NT2/D1 (cell line): ENCODE measurements around the gene UGT1A6.
"Not testable (repeated sequence)": the region's sequence is repeated elsewhere in the genome, so short reads cannot be mapped to it uniquely, and the experiment has no call there.

Experiments
- DNase-seq: peaks from one replicate; pipeline ENCODE4 v3.0.0-alpha.2; 2011; ENCODE audit warnings: low read depth, low spot score
- H3K27me3 ChIP-seq: 2 replicates; pipeline ENCODE4 v1.6.0; 2011; ENCODE audit warnings: mild to moderate bottlenecking; ENCODE audit not compliant: insufficient read length, insufficient read depth
- H3K36me3 ChIP-seq: 2 replicates; pipeline ENCODE4 v1.6.1; 2011; ENCODE audit warnings: mild to moderate bottlenecking, low read length, mixed read lengths; ENCODE audit not compliant: insufficient read depth, insufficient read length
- H3K4me1 ChIP-seq: 2 replicates; pipeline ENCODE4 v1.5.1; 2011; ENCODE audit not compliant: insufficient read depth, insufficient read length
- H3K4me3 ChIP-seq: 2 replicates; pipeline ENCODE4 v1.5.1; 2011; ENCODE audit warnings: low read depth; ENCODE audit not compliant: insufficient read length
- H3K9ac ChIP-seq: 2 replicates; pipeline ENCODE4 v1.6.0; 2011; ENCODE audit warnings: low read depth; ENCODE audit not compliant: insufficient read length
- H3K9me3 ChIP-seq: 2 replicates; pipeline ENCODE4 v1.5.1; 2011; ENCODE audit warnings: mild to moderate bottlenecking, low read length; ENCODE audit not compliant: insufficient read depth
- SUZ12 ChIP-seq: IDR thresholded peaks from 2 replicates; pipeline ENCODE4 v1.6.1; 2011; ENCODE audit not compliant: insufficient read length, insufficient read depth; ENCODE audit errors: extremely low read depth
- YY1 ChIP-seq: IDR thresholded peaks from 2 replicates; pipeline ENCODE4 v1.6.1; 2011; ENCODE audit not compliant: insufficient read length, insufficient read depth
- ZNF274 ChIP-seq: IDR thresholded peaks from 2 replicates; pipeline ENCODE4 v1.6.1; 2011; ENCODE audit warnings: mild to moderate bottlenecking, low read depth, low read length

The UGT1A6 gene

DNA sequence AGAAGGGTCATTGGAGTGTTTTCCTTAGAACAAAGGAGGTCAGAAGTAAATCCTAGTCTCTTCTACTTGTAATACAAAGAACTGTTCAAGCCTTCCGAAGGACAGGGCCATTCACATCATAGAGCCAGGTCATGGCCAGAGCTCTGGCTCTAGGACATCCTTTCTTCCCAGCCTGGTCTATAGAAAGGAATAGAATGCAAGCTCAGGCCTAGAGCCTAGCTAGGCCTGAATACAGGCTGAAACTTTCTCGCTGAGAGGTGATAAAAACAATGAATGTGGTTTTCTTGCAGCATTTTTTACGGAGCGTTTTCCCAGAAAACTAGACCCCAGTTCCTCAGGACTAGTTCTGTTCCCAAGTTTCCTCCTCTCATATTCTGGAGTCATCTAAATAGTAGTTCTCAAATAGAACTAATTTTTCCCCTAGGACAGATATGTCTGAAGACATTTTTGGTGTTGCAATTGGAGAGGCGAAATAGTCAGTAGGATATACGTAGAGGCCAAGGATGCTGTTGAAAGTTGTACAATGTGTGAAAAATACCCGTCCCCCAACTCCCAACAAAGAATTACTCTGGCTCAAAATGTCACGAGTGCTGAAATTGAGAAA is 6.8 kb downstream of the UGT1A6 start:
- TF ChIP-seq YY1 (no peak), SUZ12 (no peak), ZNF274 (no peak)
- DNase-seq = no peak
- H3K4me1 ChIP-seq = no peaks in the 10 kb centered on the region
- H3K9ac ChIP-seq = no peak overlapping the region
- no peaks in the 10 kb centered on the region for H3K27me3 ChIP-seq
- H3K4me3 ChIP-seq = no peak overlapping the region
- no peaks in the 10 kb centered on the region for H3K36me3 ChIP-seq
- no peaks in the 10 kb centered on the region for H3K9me3 ChIP-seq

DNA sequence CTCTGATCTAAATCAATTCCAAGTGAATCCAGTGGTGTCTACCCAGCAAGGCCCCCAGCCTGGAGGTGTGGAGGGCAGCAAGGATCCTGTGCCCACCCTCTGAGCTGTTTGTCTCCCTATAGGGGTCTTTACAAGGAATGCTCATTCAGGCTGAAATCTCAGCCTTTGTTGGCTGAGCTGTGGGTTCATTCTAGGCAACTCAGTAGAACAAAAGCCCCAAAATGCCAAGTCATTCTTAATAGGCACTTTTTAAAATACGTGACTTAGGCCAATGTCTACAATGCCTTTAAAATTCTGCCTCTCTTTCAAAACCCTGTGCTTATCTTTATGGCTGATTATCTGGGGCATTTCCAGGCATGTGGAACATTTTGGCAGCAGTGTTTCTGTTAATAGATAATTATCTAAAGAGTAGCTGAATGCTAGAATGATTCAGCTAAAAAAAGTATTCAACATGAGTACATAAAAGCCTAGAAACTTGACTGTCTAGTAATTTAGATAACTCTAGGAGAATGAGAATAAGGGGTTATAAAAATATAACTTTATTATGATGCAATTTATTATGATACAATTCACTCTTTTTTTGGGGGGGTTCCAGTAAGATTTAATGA is 7.4 kb downstream of the UGT1A6 start:
- peak; percentile 8 for DNase-seq

DNA sequence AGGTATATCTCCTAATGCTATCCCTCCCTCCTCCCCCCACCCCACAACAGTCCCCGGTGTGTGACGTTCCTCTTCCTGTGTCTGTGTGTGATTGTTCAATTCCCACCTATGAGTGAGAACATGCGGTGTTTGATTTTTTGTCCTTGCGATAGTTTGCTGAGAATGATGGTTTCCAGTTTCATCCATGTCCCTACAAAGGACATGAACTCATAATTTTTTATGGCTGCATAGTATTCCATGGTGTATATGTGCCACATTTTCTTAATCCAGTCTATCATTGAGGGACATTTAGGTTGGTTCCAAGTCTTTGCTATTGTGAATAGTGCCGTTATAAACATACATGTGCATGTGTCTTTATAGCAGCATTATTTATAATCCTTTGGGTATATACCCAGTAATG is 8.2 kb downstream of the UGT1A6 start:
- H3K9ac ChIP-seq, H3K9me3 ChIP-seq, DNase-seq, H3K4me3 ChIP-seq, H3K27me3 ChIP-seq, H3K36me3 ChIP-seq, H3K4me1 ChIP-seq: not testable (repeated sequence)

More for the DNA sequence above, 7.4 kb downstream of the UGT1A6 start:
- no peak for TF ChIP-seq YY1
- no peak for TF ChIP-seq ZNF274
- no peak for TF ChIP-seq SUZ12
- H3K4me3 ChIP-seq = no peak overlapping the region
- H3K9me3 ChIP-seq = no peaks in the 10 kb centered on the region
- H3K36me3 ChIP-seq = no peaks in the 10 kb centered on the region
- no peak overlapping the region for H3K9ac ChIP-seq
- no peaks in the 10 kb centered on the region for H3K4me1 ChIP-seq
- no peaks in the 10 kb centered on the region for H3K27me3 ChIP-seq

DNA sequence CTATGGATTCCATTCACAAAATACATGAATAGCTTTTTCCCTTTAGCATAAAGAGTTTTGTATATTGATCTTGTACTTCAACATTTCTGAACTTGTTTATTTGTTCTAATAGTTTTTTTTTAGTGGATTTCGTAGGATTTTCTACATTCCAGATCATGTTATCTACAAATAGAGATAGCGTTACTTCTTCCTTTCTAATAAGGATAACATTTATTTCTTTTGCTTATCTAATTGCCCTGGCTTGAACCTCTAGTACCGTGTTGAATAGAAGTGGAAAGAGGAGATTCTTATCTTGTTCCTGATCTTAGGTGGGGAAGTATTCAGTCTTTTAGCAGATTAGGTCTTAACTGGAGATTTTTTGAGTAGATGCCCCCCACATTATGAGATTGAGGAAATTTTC is 9.5 kb downstream of the UGT1A6 start:
- no peaks in the 10 kb centered on the region for H3K4me1 ChIP-seq
- DNase-seq = no peak
- H3K36me3 ChIP-seq = no peaks in the 10 kb centered on the region
- no peaks in the 10 kb centered on the region for H3K9me3 ChIP-seq
- TF ChIP-seq SUZ12 = no peak
- no peak for TF ChIP-seq YY1
- TF ChIP-seq ZNF274 = no peak
- no peak overlapping the region for H3K9ac ChIP-seq
- no peaks in the 10 kb centered on the region for H3K27me3 ChIP-seq
- H3K4me3 ChIP-seq = no peak overlapping the region

DNA sequence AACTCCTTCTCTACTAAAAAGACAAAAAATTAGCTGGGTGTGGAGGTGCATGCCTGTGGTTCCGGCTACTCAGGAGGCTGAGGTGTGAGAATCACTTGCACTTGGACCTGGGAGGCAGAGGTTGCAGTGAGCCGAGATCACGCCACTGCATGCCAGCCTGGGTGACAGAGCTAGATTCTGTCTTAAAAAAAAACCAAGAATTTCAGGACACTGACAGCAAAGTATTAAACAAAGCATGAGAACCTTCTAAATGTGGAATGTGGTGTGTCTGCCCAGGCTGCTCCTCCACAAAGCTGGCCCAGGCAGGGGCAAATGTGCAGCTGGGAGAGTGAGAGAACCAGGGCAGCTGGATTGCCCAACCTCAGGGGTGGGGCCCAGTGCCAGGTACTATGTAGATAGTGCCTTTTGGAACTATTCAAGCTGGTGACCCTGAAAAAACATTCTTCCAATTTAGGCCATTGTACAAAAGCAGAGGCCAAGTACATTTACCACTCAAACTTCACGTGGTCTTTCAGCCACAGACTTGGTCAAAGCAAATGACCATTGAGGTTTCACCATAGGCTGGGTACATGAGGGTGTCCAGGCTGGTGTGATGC is 13.3 kb downstream of the UGT1A6 start:
- Histone ChIP-seq H3K9me3 (no peaks in the 10 kb centered on the region), H3K4me1 (no peaks in the 10 kb centered on the region), H3K27me3 (no peaks in the 10 kb centered on the region), H3K36me3 (no peaks in the 10 kb centered on the region), H3K9ac (no peak overlapping the region), H3K4me3 (no peak overlapping the region)
- TF ChIP-seq ZNF274 = no peak
- TF ChIP-seq YY1 = no peak
- TF ChIP-seq SUZ12 = no peak
- DNase-seq = no peak

DNA sequence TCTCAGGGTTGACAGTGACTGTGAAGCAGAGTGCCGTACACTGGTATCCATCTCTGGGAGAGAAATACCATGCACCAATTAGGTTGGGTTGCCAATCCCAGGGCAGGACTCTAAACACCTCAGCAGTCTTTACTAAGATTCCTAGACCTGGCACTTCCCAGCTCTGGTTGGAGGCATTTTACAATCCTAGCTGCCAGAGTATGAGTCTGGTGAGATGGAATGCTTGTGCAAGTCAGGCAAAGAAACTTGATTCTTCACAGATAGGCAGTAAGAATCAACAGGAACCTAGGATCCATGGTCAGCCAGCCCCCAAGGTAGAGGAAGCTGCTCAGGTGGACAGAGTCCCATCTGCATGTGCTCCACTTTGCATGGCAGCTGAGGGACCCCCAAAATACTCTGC is 14.0 kb downstream of the UGT1A6 start:
- no peaks in the 10 kb centered on the region for H3K36me3 ChIP-seq
- DNase-seq = no peak
- TF ChIP-seq ZNF274 (no peak), YY1 (no peak), SUZ12 (no peak)
- H3K9me3 ChIP-seq = no peaks in the 10 kb centered on the region
- H3K27me3 ChIP-seq = no peaks in the 10 kb centered on the region
- no peaks in the 10 kb centered on the region for H3K4me1 ChIP-seq
- H3K9ac ChIP-seq = no peak overlapping the region
- H3K4me3 ChIP-seq = no peak overlapping the region

DNA sequence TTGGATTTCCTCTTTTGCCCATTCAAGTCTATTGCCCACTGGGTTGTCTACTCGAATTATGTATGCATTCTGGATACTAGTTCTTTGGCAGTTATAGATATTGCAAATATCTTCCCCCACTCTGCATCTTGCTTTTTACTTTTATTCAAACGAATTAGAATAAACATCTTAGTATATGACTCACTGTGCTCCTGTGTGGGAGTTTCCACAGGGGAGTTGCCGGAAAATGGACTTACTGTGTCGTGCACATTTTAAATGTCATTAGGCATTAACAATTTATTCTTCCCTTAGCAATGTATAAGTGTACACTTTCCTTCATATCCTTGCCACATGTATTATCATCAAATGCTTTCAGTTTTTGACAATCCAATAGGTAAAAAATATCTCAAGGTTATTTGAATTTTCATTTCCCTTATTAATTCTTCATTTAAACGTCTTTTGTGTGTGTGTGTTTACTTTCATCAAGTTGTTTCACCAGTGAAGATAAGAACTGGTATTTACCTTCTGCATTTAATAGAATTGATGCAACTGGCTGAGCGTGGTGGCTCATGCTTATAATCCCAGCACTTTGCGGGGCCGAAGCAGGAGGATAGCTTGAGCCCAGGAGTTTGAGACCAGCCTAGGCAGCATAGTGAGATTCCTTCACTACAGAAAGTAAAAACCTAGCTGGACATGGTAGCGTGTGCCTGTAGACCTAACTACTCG is 15.4 kb downstream of the UGT1A6 start:
- H3K27me3 ChIP-seq = no peaks in the 10 kb centered on the region
- H3K9me3 ChIP-seq = no peaks in the 10 kb centered on the region
- TF ChIP-seq YY1 = no peak
- no peak for TF ChIP-seq SUZ12
- no peak for TF ChIP-seq ZNF274
- no peaks in the 10 kb centered on the region for H3K36me3 ChIP-seq
- DNase-seq = no peak
- no peak overlapping the region for H3K4me3 ChIP-seq
- no peak overlapping the region for H3K9ac ChIP-seq
- no peaks in the 10 kb centered on the region for H3K4me1 ChIP-seq
